ENCODE data around the gene ADPRS.

Gene ADPRS, protein sequence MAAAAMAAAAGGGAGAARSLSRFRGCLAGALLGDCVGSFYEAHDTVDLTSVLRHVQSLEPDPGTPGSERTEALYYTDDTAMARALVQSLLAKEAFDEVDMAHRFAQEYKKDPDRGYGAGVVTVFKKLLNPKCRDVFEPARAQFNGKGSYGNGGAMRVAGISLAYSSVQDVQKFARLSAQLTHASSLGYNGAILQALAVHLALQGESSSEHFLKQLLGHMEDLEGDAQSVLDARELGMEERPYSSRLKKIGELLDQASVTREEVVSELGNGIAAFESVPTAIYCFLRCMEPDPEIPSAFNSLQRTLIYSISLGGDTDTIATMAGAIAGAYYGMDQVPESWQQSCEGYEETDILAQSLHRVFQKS

DNA sequence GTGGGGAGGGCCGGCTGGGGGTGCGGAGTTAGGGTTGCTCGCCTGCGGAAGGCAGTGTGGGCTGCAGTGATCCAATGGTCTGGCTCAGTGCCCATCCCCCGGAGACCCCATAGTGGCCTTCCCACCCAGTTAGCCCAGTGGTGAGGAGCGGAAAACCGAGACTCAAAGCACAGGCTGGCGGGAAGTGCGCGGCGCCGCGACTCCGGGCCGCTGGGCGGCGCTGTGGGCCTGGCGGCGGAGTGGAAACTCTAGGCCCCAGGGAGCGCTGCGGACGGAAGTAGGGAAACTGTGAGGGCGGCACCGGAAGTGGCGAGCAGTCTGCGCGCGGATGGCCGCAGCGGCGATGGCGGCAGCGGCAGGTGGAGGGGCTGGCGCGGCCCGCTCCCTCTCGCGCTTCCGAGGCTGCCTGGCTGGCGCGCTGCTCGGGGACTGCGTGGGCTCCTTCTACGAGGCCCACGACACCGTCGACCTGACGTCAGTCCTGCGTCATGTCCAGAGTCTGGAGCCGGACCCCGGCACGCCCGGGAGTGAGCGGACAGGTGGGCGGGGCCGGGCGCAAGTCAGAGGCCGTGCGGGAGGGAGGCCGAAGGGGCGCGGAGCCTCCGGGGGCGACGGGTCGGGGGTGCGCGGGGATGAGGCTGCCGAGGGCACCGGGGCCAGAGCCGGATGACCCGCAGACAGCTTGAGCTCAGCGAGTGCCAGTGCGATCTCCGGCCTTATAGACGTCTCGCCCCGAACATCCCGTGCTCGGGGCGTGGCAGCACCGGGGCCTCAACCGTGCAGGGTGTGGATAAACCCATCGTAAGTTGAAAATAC lies at the start of gene ADPRS:
ADPRS (plus strand) TSS at position 316 of the 816 bp plus-strand sequence; CDS start at position 329, 13 bp downstream.
- peak; percentile 25 for DNase-seq

DNA sequence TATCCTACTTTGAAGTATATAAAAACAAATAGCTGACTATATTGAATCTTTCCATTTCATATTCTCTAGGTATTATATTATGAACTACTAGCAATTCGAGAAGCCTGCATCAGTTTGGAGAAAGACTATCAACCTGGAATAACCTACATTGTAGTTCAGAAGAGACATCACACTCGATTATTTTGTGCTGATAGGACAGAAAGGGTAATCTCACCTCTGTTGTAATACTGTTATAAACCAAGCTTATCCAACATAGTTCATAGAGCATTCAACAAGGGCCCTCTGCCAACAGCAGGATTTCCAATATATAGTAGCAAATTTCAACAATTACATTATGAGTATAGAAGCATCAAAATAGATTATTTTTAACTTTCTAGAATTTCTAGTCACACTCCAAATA lies 48.5 kb upstream of the ADPRS start:
- no peak for DNase-seq

DNA sequence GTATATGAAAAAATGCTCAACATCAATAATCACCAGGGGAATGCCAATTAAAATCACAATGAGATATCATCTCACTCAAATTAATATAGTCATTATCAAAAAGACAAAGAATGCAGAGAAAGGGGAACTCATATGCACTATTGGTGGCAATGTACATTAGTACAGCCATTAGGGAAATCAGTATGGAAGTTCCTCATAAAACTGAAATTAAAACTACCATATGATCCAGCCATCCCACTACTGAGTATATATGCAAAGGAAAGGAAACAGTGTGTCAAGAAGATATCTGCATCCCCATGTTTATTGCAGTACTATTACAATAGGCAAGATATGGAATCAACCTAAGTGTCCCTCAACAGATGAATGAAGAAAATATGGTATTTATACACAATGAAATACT lies 36.9 kb upstream of the ADPRS start:
- DNase-seq: no peak

DNA sequence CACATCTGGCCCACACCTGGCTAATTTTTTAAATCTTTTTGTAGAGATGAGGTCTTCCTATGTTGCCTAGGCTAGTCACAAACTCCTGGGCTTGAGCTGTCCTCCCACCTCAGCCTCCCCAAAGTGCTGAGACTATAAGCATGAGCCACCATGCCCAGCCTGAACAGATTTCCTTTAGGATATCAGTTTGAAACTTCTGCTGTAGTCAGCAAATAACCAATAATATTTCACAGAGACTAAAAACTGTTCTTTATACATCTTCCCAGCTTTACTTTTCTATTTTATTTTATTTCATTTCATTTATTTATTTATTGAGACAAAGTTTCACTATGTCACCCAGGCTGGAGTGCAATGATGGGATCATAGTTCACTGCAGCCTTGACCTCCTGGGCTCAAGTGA lies 34.7 kb upstream of the ADPRS start:
- DNase-seq: no peak

DNA sequence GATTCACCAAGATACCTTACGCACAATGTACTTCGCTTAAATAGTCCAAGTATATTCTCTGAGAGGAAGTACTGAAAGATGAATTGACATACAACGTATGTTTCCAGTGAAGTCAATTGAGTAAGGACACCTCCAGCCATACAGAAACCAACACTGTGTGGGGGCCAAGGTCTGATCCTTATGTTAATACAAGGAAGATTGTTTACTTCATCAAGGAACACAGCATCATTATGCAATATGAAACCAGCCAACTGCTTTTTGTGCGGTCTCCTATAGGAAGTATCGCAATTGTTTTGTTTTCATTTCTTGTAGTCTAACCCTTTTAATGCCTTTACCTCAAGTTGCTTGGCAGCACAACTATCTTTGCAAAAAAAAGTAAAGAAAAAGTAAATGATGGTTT lies 33.0 kb upstream of the ADPRS start:
- DNase-seq: no peak

DNA sequence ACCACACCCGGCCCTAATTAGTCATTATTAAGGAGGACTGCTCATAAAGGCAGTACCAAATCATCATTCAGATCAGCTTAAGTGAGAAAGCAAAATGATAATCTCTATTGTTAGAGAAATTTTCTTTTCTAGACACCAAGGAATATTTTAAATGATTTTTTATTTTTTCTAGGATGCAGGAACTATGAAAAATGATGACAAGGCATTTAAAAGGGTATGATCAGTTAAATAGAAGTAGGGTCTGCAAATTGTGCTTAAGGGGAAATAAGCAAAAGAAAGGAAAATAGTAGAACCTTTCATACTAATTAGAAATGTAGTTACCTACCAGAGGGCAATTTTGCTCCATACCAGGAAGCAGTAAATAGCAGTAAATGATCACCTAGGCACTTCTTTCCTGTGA lies 26.4 kb upstream of the ADPRS start:
- DNase-seq: no peak

DNA sequence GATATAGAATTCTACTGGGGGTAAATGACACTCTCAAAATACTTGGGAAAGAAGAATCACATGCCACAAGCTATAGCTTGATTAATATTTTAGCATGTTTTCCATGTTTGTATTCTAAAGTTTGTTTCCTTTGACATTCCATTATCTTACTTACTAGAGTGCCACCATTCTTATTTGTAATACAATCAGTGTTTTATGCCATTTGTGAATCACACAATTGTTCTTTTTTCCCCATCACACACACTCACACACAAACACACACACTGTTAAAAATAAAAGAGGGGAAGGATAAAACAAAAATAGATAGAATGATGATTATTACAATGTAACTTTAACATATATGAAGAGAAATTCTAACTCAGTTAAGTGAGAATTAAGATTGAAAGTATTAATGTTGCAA lies 20.8 kb upstream of the ADPRS start:
- DNase-seq: no peak

DNA sequence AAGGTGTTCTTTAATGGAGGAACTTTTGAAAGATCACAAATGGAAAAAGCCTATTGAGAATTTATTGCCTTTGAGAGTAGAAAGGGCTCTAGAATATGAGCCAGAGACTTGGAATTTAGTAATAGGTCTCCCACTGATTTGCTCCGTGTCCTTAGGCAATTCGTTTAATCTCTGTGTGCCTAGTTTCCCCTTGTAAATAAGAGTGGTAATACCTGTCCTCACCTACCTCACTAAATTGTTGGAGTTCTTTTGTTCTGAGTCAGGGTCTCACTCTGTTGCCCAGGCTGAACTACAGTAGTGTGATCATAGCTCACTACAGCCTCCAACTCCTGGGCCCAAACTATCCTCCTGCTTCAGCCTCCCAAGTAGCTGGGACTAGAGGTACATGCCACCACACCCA lies 19.8 kb upstream of the ADPRS start:
- DNase-seq: no peak

DNA sequence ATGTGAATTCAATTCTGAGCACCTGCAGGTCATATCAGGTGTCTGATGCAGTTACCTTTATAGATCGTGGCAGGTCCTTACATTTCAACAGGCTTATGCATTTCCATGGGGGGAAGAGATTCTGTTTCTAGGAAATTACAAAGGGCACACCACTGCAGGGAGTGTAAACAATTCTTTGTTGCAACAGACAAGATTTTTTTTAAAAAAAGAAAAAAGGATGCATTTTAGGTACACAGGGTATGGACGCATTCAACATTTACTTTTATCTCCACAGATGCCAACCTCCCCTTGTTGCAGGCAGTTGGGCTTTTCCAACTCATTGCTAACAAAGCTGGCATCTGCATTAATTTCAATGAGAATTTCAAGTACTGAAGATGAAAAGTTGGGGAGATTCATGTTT lies 18.3 kb upstream of the ADPRS start:
- DNase-seq: no peak

DNA sequence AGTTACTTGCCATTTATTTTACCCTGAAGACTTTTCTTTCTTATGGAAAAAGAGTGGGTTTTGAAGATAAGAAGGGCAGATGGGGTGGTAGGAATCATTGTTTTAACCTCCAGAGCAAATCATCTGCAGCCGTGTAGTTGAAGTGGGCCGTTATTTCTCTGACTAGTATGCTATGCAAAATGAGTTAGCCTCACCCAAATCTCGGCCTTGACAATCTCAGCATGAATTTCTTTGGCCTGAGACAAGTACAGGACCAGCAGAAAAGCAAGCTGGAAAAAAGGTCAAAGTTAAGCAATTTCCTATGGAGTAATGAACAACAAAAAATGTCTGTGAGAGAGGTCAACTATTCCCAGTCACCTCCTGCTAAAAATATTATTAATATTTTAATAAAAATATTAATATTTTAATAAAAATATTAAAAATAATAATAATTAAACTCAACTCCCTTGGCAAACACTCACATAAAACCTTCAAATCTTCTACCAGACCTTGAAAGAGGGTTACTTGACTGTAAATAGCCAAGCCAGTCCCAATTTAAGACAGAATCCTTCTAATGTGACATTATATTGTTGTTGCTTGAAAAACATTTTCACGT lies 11.6 kb upstream of the ADPRS start:
- no peak for DNase-seq

DNA sequence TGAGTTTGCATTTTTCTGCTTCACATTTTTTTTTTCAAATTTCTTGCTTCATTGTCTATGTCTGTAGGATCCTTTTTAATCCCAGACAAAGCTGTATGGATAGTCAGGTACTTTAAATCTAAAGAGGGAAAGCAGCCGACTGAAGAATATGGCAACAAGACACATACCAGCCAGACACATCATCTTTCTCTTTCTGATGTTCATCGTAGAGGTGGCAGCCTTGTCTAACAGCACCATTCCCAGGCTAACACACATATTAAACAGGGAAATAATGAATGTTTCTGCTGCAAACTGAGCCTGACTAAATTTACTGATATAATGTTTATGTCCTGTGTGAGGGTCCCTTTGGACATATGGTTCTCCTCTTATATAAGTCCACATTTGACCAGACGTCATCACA lies 8.5 kb upstream of the ADPRS start:
- DNase-seq: no peak

DNA sequence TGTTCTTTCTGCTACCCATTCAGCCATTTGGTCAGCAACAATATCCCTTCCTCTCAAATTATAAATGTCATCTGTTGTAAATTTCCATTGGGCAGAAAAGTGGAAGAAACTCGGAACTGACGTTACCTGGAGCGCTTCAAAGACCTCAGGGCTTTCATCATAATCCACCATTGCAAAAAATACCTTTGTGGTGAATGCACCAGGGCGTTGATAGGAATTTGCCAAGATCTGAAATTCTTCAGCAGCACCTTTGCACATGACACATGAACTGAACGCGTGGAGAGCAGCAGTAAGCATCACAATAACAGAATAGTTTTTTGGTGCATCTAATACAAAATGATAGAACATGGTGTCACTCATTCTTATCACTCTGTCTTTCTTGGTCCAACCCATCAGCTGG lies 7.9 kb upstream of the ADPRS start:
- no peak for DNase-seq

DNA sequence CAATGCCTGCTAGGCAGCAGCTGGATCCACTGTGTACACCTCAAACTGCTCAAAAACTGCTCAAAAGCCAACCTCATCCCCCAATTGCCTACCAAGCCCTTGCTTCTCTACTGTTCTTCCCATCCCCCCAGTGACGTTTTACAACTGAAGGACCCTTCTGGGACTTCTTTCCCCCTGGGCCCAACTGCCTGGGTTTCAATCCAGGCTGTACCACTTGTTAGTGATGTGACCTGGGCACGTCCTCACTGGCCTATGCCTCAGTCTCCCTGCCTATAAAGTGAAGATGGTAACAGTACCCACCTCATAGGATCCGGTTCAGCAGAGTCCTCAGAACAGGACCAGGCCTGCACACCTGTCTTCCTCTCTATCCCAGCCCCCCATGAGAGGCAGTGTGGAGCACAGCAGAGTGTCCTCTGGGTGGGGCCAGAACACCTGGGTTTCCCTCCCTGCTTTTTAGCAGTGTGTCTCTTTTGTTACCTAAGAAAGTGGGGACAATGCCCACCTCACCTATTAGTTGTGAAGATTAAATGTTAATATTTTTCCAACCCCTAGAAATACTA lies 6.7 kb upstream of the ADPRS start:
- DNase-seq: peak; percentile 37

DNA sequence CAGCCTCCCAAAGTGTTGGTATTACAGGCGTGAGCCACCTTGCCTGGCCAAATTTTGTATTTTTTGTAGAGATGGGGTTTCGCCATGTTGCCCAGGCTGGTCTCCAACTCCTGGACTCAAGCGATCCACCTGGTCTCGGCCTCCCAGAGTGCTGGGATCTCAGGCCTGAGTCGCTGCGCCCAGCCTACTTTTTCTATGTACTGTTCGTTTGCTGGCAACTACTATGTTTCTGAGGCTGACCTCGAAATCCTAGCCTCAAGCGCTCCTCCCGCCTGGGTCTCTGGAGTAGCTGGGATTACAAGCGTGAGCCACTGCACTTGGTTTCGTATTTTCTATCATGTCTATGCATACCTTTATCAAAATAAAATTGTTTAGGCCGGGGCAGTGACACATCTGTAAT lies 5.5 kb upstream of the ADPRS start:
- DNase-seq: no peak

DNA sequence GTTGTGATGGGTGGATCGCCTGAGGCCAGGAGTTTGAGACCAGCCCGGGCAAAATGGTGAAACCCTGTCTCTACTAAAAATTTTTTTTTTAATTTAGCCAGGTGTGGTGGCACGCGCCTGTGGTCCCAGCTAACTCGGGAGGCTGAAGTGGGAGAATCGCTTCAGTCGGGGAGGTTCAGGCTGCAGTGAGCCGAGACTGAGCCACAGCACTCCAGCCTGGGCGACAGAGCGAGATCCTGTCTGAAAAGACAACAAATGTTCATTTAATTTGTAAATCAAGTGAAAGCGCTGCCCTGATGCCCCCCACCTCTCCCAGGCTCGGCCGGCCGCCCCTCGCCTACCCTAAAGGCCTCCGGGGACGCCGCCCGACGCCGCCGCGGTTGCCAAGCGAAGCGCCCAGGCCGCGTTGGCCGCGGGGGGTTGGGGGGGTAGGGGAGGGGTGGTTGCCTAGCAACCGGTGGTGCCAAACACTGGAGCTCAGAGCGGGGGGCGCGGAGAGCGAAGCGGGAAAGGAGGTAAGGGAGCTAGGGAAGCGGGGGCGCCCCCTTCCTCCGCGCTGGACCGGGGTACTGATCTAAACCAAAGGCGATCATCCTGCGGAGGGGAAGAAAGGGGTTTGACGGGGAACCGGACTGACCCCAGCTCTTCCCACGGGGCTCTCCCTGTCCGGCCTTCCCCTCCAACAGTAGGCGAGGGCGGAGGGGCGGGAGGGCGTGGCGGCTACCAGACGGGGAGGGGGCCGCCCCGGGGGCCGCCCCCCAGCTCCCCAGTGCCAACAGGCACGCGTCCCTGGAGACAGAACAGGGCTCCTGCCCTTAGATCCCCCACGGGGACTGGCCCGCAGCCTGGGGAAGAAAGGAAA lies 4.8 kb upstream of the ADPRS start, which contains the start of gene TEKT2:
TEKT2 (plus strand) TSS at position 460 of the 862 bp plus-strand sequence. CDS start 828 bp downstream, outside the sequence.
- DNase-seq: peak; percentile 37

DNA sequence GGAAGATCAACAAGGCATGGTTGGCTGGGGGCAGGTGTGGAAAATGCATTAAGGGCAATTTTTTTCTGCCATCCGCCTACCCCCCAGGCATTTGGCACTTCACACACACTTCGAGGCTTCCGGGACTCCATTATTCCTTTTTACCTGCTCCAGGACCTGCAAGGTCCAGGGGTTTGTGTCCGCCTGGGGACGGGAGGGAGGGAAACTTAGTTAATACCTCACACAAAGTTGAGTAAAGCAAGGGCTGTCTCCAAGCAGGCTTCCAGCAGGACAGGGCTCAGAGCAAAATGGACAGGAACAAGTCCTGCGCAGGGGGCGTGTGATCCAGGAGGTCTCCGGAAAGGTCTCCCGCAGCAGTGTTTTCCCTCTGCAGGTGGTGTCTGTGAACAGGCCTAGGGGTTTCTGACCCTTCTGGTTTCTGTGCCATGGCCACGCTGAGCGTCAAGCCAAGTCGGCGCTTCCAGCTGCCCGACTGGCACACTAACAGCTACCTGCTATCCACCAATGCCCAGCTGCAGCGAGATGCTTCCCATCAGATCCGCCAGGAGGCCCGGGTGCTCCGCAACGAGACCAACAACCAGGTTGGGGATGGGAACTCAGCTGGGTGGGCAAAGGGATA lies 4.1 kb upstream of the ADPRS start:
- DNase-seq: no peak

DNA sequence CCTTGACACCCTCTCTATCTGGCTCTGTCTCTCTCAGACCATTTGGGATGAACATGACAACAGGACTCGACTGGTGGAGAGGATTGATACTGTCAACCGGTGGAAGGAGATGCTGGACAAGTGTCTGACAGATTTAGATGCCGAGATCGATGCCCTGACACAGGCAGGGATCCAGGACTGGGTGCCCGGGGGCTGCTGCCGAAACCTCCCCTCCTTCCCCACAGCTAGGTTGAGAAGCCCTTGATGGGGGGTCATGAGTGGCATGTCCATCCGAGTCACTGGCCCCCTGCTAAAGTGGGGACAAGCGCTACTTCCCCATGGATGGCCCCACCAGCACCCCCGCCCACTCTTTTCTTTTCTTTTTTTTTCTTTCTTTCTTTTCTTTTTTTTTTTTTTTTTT lies 3.6 kb upstream of the ADPRS start:
- no peak for DNase-seq

DNA sequence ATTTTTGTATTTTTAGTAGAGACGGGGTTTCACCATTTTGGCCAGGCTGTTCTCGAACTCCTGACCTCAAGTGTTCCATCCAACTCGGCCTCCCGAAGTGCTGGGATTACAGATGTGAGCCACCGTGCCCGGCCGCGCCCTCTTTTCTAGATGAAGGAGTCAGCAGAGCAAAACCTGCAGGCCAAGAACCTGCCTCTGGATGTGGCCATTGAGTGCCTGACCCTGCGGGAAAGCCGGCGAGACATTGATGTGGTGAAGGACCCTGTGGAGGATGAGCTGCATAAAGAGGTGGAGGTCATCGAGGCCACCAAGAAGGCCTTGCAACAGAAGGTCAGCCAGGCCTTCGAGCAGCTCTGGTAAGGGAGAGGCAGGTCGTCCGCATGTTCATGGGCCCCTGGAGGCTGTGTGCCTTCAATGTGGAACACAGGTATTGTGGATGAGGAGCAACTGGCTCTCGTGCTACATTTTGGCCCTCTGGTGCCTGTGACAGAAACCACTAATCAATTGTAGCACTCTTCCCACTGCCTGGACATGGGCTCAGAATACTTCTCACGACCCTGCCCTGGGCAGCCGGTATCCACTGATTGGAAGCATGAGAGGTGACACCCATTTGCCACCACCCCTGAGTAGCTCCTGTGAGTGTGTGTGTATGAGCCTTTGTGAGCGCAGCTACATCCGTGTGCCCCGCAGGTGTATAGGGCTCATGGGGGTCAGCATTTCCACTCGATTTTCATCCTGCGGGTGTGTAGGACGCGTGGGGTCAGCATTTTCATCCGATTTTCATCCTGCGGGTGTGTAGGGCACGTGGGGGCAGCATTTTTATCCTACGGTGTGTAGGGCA lies 2.8 kb upstream of the ADPRS start:
- no peak for DNase-seq

DNA sequence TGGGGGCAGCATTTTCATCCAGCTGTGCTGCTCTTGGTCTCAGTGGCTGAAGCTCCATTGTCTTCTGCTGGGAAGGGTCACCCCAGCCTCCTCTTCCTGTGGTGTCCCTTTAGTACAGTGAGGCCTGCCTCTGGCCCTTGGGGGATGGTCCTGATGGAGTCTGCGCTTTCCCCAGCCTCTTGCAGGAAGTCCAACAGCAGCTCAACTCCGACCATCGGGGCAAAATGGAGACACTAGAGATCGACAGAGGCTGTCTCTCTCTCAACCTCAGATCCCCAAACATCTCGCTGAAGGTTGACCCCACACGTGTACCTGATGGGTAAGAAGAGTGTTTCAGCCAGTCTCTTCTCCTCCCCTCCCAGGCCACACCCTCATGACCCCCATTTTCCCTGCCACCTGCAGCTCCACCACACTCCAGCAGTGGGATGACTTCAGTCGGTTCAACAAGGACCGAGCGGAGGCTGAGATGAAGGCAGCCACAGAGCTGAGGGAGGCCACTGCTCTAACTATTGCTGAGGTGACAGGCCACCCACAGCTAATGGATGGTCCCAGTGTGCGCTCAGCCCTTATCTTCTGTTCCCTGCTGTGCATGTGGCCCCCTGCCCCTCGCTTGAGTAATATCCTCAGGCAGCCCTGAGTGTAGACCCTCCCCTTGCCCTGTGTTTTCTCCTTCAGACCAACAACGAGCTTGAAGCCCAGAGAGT lies 2.0 kb upstream of the ADPRS start:
- no peak for DNase-seq

Measured in NCI-H1436 treated with DMSO at 0.1 percent for 48 hours (cell line).